Neural progenitor cell (in vitro differentiated cells): ENCODE results near the gene IDUA.

Source experiments
- CTCF ChIP-seq: fragments of 200-600 bp; sonication (generic); IDR thresholded peaks from 2 replicates; pipeline ENCODE4 v1.5.1; 2017; ENCODE audit warnings: antibody characterized with exemption, mild to moderate bottlenecking
- EZH2 ChIP-seq: fragments of 200-600 bp; sonication (generic); IDR thresholded peaks from 2 replicates; pipeline ENCODE4 v1.6.1; 2017; ENCODE audit warnings: antibody characterized with exemption, mild to moderate bottlenecking, moderate library complexity

DNA sequence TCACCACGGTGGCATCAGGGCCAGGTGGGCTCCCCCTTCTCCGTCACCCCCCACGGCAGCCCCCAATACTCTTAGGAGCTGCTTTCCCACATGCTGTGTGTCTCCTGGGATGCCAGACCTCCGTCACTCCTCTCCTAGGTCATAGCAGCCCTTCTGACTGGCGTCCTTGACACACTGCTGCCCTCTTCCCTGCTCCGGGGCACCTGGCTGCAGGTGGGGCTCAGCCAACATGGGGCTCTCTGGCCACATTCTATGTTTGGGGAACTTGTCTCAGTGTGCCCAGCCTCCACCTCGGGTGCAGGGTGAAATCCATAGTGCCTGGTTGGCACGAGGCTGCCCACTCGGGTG, 40.8 kb upstream of the IDUA start:
- TF ChIP-seq EZH2 (no peak), CTCF (no peak)
